H1 (cell line): Measurements from ENCODE around the gene CEP128.

ENCODE experiments used
- BRCA1 ChIP-seq: IDR thresholded peaks from 2 replicates; pipeline ENCODE4 v1.6.1; 2012; ENCODE audit warnings: low read depth, low read length, improper control_type of control experiment
- EGR1 ChIP-seq: IDR thresholded peaks from 2 replicates; pipeline ENCODE4 v1.6.1; 2011; ENCODE audit warnings: low read depth, low read length, borderline replicate concordance
- EP300 ChIP-seq, 2 experiments: IDR thresholded peaks; 1 replicate in 1 of 2; 2 replicates in 1 of 2; pipeline ENCODE4 v1.6.1; 2011 to 2012; ENCODE audit warnings: low read depth in 2 of 2, low read length in 2 of 2, mild to moderate bottlenecking in 2 of 2, borderline replicate concordance in 1 of 2, inconsistent platforms in 1 of 2, moderate library complexity in 1 of 2
- JUND ChIP-seq: IDR thresholded peaks from 2 replicates; pipeline ENCODE4 v1.6.1; 2011; ENCODE audit warnings: mild to moderate bottlenecking, improper control_type of control experiment, low read length
- POLR2A ChIP-seq, 2 experiments: IDR thresholded peaks; 1 replicate in 1 of 2; 2 replicates in 1 of 2; pipeline ENCODE4 v1.6.1; 2011; ENCODE audit warnings: low read depth in 2 of 2, low read length in 2 of 2, mild to moderate bottlenecking in 2 of 2; ENCODE audit errors: control extremely low read depth in 1 of 2
- ZNF274 ChIP-seq: IDR thresholded peaks from 2 replicates; pipeline ENCODE4 v1.7.0; 2012; ENCODE audit warnings: low read length, borderline replicate concordance; ENCODE audit errors: extremely low read depth
- TF ChIP-seq, protein P1 (sequence below): IDR thresholded peaks from 2 replicates; pipeline ENCODE4 v1.6.1; 2012; ENCODE audit warnings: inconsistent platforms
- TF ChIP-seq, protein P2 (sequence below): IDR thresholded peaks from 2 replicates; pipeline ENCODE4 v1.6.1; 2011; ENCODE audit warnings: low read depth, mild to moderate bottlenecking, low read length; ENCODE audit not compliant: insufficient read depth
- TF ChIP-seq, protein P3 (sequence below), 3 experiments: IDR thresholded peaks; 1 replicate in 2 of 3; 2 replicates in 1 of 3; pipeline versions ENCODE4 v1.5.1 to v1.6.1; 2011; ENCODE audit warnings: low read length in 3 of 3, mild to moderate bottlenecking in 3 of 3, inconsistent platforms in 2 of 3, low read depth in 1 of 3, moderate library complexity in 1 of 3; ENCODE audit not compliant: insufficient read depth in 1 of 3; ENCODE audit errors: control extremely low read depth in 1 of 3
- TF ChIP-seq, protein P4 (sequence below): IDR thresholded peaks from 2 replicates; pipeline ENCODE4 v1.6.1; 2011; ENCODE audit warnings: low read length, improper control_type of control experiment
- TF ChIP-seq, protein P5 (sequence below): IDR thresholded peaks from 2 replicates; pipeline ENCODE4 v1.6.1; 2012; ENCODE audit warnings: low read length, inconsistent platforms

DNA sequence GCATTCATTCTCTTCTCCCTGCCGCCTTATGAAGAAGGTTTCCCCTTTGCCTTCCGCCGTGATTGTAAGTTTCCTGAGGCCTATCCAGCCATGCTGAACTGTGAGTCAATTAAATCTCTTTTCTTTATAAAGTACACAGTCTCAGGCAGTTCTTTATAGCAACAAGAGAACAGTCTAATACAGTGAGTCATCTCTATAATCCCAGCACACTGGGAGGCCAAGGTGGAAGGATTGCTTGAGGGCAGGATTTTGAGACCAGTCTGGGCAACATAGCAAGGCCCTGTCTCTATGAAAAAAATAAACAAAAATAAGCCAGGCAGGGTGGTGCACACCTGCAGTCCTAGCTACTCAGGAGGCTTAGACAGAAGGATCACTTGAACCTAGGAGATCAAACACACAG lies 259.9 kb downstream of the CEP128 start:
- TF ChIP-seq, protein P1, sequence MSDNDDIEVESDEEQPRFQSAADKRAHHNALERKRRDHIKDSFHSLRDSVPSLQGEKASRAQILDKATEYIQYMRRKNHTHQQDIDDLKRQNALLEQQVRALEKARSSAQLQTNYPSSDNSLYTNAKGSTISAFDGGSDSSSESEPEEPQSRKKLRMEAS, result no peak
- TF ChIP-seq EGR1 (no peak), ZNF274 (no peak), BRCA1 (no peak), POLR2A (IDR thresholded peaks at IDR 0.05; ENCODE audit: control extremely low read depth in 1 of 2, low read depth in 2 of 2, low read length in 2 of 2) (no peak), EP300 (IDR thresholded peaks at IDR 0.05; ENCODE audit: borderline replicate concordance in 1 of 2, low read depth in 2 of 2, low read length in 2 of 2) (no peak), JUND (no peak)
- TF ChIP-seq, protein P2, sequence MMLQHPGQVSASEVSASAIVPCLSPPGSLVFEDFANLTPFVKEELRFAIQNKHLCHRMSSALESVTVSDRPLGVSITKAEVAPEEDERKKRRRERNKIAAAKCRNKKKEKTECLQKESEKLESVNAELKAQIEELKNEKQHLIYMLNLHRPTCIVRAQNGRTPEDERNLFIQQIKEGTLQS, result no peak
- TF ChIP-seq, protein P3, sequence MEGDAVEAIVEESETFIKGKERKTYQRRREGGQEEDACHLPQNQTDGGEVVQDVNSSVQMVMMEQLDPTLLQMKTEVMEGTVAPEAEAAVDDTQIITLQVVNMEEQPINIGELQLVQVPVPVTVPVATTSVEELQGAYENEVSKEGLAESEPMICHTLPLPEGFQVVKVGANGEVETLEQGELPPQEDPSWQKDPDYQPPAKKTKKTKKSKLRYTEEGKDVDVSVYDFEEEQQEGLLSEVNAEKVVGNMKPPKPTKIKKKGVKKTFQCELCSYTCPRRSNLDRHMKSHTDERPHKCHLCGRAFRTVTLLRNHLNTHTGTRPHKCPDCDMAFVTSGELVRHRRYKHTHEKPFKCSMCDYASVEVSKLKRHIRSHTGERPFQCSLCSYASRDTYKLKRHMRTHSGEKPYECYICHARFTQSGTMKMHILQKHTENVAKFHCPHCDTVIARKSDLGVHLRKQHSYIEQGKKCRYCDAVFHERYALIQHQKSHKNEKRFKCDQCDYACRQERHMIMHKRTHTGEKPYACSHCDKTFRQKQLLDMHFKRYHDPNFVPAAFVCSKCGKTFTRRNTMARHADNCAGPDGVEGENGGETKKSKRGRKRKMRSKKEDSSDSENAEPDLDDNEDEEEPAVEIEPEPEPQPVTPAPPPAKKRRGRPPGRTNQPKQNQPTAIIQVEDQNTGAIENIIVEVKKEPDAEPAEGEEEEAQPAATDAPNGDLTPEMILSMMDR (IDR thresholded peaks at IDR 0.05; ENCODE audit: control extremely low read depth in 1 of 3, insufficient read depth in 1 of 3, low read depth in 1 of 3, low read length in 3 of 3), result no peak
- TF ChIP-seq, protein P4, sequence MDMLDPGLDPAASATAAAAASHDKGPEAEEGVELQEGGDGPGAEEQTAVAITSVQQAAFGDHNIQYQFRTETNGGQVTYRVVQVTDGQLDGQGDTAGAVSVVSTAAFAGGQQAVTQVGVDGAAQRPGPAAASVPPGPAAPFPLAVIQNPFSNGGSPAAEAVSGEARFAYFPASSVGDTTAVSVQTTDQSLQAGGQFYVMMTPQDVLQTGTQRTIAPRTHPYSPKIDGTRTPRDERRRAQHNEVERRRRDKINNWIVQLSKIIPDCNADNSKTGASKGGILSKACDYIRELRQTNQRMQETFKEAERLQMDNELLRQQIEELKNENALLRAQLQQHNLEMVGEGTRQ, result no peak
- TF ChIP-seq, protein P5, sequence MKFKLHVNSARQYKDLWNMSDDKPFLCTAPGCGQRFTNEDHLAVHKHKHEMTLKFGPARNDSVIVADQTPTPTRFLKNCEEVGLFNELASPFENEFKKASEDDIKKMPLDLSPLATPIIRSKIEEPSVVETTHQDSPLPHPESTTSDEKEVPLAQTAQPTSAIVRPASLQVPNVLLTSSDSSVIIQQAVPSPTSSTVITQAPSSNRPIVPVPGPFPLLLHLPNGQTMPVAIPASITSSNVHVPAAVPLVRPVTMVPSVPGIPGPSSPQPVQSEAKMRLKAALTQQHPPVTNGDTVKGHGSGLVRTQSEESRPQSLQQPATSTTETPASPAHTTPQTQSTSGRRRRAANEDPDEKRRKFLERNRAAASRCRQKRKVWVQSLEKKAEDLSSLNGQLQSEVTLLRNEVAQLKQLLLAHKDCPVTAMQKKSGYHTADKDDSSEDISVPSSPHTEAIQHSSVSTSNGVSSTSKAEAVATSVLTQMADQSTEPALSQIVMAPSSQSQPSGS, result no peak
